ENCODE data around the gene ADAMTS2. TPM values are rescaled to one million over a fixed set of nuclear protein-coding genes. Genes with fewer than 3 reads are reported as not detected.

ADAMTS2 gene
- total and polyA plus RNA-seq, 12 donors, result 4.3 to 70.3 (median 22.4) TPM

GRCh38 chr5:179171816-179172745 is 173.2 kb downstream of the ADAMTS2 start:
- intact Hi-C loops (cut with DNase I), result no loop called here
- DNase-seq, result no peak
- Histone ChIP-seq H3K4me1 (replicated peaks in 1 of 2) (peaks cover 0 to 8% of the 10 kb centered on the region in 2 donors), H3K4me3 (no peak overlapping the region), H3K36me3 (replicated peaks in 1 of 2) (no peaks in the 10 kb centered on the region), H3K9me3 (replicated peaks in 1 of 3) (no peaks in the 10 kb centered on the region), H3K27ac (no peak overlapping the region), H3K27me3 (no peaks in the 10 kb centered on the region)
- TF ChIP-seq CTCF (IDR thresholded peaks at IDR 0.05) (no peak), POLR2A (IDR thresholded peaks at IDR 0.05) (no peak)
- WGBS, 4 donors, result 85 to 88% (median 87%) methylated on average over 18 to 20 of the region's 20 CpGs

- intact Hi-C loops (cut with DNase I), result no loop called here
Measured at GRCh38 chr5:179171251-179171815, 173.9 kb downstream of the ADAMTS2 start.

GRCh38 chr5:179170606-179171005 is 174.7 kb downstream of the ADAMTS2 start:
- Histone ChIP-seq H3K27me3 (no peaks in the 10 kb centered on the region), H3K9me3 (replicated peaks in 1 of 3) (no peaks in the 10 kb centered on the region), H3K4me1 (replicated peaks in 1 of 2) (peaks cover 0 to 13% of the 10 kb centered on the region in 2 donors), H3K4me3 (no peak overlapping the region), H3K36me3 (replicated peaks in 1 of 2) (no peaks in the 10 kb centered on the region), H3K27ac (no peak overlapping the region)
- intact Hi-C loops (cut with DNase I), result no loop called here
- WGBS, 4 donors, result 67 to 75% (median 73%) methylated on average over 5 to 6 of the region's 6 CpGs
- no peak for DNase-seq
- no peak for TF ChIP-seq CTCF (IDR thresholded peaks at IDR 0.05)
- no peak for TF ChIP-seq POLR2A (IDR thresholded peaks at IDR 0.05)

More at GRCh38 chr5:179171251-179171815, 173.9 kb downstream of the ADAMTS2 start:
- DNase-seq, result no peak
- Histone ChIP-seq H3K36me3 (replicated peaks in 1 of 2) (no peaks in the 10 kb centered on the region), H3K4me1 (replicated peaks in 1 of 2) (peaks cover 0 to 13% of the 10 kb centered on the region in 2 donors), H3K4me3 (no peak overlapping the region), H3K27ac (no peak overlapping the region), H3K9me3 (replicated peaks in 1 of 3) (no peaks in the 10 kb centered on the region), H3K27me3 (no peaks in the 10 kb centered on the region)
- no peak for TF ChIP-seq POLR2A (IDR thresholded peaks at IDR 0.05)
- no peak for TF ChIP-seq CTCF (IDR thresholded peaks at IDR 0.05)
- WGBS, 4 donors, result 81 to 88% (median 87%) methylated on average over 10 to 12 of the region's 12 CpGs

GRCh38 chr5:179169836-179170235 is 175.4 kb downstream of the ADAMTS2 start:
- H3K9me3 ChIP-seq (replicated peaks in 1 of 3), result no peaks in the 10 kb centered on the region
- WGBS, 4 donors, result 88 to 94% (median 93%) methylated on average over 1 of the region's 1 CpG
- no peak overlapping the region for H3K27ac ChIP-seq
- no peaks in the 10 kb centered on the region for H3K36me3 ChIP-seq (replicated peaks in 1 of 2)
- intact Hi-C loops (cut with DNase I), result loop anchor here in 1 of 2 donors (5.0 to 10.0 kb wide), 2 partner anchors 165 to 327 kb away; no protein-coding TSS in a partner anchor
- TF ChIP-seq POLR2A (IDR thresholded peaks at IDR 0.05) (no peak), CTCF (IDR thresholded peaks at IDR 0.05) (no peak)
- DNase-seq, result no peak
- no peak overlapping the region for H3K4me3 ChIP-seq
- peaks cover 0 to 13% of the 10 kb centered on the region in 2 donors for H3K4me1 ChIP-seq (replicated peaks in 1 of 2)
- H3K27me3 ChIP-seq, result no peaks in the 10 kb centered on the region
